Fibroblast of skin of right biceps (primary cell): ENCODE data around the gene CATSPER4.

Experiments
- DNase-seq: peaks from one replicate; pipeline ENCODE4 v3.0.0-alpha.2; 2013

CATSPER4 gene

GRCh38 chr1:26164861-26165842 lies 25.2 kb upstream of the CATSPER4 start:
- DNase-seq, result no peak

DNA sequence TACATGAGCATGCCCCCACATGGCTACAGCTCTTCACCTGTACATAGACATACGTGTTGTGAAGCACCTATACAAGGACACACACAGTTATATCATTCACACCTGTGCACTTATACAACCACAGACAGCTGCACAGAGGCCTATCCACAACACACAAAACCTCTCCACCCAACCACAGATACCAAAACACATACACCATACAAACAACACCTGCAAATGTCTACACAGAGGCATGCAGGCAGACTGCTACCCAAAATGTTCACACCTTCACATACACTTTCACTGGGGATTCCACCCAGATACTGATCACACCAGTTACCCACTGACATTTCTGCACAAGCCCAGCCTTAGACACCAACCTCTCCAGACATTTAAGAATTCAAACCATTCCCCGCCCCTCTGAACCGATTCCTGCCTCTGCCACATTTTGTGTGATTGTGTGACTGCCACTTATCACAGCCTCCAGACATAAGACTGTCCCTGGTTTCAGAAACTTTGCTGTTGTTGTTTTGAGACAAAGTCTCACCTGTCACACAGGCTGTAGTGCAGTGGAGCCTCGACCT lies 23.6 kb upstream of the CATSPER4 start:
- no peak for DNase-seq

GRCh38 chr1:26168410-26169197 lies 21.8 kb upstream of the CATSPER4 start, which contains the start of gene C1orf232:
Gene C1orf232, minus strand, starts transcription at chr1:26168963. Its CDS starts 464 bp downstream, at chr1:26168499.
- DNase-seq, result no peak

- no peak for DNase-seq
Measured at GRCh38 chr1:26169198-26169554, 21.2 kb upstream of the CATSPER4 start.

GRCh38 chr1:26169669-26170471 lies 20.5 kb upstream of the CATSPER4 start, which contains the start of gene ZNF593:
Gene ZNF593, plus strand, starts transcription at chr1:26169908. Its CDS starts 76 bp downstream, at chr1:26169984.
- DNase-seq, result peak; percentile 88

DNA sequence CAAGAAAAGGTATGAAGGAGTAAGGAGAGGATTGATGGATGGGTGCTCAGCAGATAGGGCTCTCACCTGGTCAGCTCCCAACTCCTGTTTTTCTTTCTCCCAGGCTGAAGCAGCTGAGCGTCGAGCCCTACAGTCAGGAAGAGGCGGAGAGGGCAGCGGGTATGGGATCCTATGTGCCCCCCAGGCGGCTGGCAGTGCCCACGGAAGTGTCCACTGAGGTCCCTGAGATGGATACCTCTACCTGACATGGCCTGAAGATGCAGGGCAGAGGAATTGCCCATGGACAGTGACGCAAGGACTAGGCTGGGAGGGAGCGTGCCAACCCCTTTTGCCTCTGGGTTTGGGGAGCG lies 20.0 kb upstream of the CATSPER4 start:
- DNase-seq, result no peak

GRCh38 chr1:26171084-26172072 lies 19.0 kb upstream of the CATSPER4 start, which contains the start of gene ZNF593OS:
Gene ZNF593OS, minus strand, starts transcription at chr1:26171832. Its CDS starts 171 bp downstream, at chr1:26171661.
- no peak for DNase-seq

DNA sequence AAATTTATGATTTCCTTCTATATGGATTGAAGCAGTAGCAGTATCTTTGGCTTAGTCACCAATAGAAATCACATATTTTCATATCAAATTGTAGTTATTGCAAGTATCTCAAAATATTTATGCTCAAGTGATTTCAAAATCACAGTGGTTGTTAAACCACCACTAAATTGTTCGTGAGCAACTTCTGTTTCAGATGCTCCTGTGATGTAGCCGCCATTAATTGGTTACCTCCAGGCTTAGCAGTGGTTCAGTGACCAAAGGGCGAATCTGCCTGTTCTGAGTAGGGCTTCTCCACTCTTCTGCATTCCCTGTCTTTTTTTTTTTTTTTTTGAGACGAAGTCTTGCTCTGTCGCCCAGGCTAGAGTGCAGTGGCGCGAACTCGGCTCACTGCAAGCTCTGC lies 15.1 kb upstream of the CATSPER4 start:
- DNase-seq, result no peak

GRCh38 chr1:26177182-26177684 lies 13.2 kb upstream of the CATSPER4 start, which contains the start of gene CNKSR1:
Gene CNKSR1, plus strand, starts transcription at chr1:26177491. Its CDS starts 57 bp downstream, at chr1:26177548.
- DNase-seq, result no peak

DNA sequence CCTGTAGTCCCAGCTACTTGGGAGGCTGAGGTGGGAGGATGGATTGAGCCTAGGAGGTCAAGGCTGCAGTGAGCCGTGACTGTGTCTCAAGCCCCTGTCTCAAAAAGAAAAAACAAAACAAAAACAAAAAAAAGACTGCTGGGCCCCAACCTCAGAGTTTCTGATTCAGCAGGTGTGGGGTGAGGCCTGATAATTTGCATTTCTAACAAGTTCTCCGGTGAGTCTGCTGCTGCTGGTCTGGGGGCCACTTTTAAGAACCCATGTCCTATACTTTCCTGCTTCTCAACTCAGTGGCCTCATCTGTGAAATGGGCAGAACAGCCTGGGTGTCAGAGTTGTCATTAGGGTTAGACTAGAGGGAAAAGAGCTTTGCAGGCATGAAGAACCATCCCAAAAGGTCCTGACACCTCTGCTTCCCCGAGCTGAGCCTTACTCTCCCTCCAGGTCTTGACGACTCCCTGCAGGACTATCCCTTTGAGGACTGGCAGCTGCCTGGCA lies 10.3 kb upstream of the CATSPER4 start:
- DNase-seq, result no peak

DNA sequence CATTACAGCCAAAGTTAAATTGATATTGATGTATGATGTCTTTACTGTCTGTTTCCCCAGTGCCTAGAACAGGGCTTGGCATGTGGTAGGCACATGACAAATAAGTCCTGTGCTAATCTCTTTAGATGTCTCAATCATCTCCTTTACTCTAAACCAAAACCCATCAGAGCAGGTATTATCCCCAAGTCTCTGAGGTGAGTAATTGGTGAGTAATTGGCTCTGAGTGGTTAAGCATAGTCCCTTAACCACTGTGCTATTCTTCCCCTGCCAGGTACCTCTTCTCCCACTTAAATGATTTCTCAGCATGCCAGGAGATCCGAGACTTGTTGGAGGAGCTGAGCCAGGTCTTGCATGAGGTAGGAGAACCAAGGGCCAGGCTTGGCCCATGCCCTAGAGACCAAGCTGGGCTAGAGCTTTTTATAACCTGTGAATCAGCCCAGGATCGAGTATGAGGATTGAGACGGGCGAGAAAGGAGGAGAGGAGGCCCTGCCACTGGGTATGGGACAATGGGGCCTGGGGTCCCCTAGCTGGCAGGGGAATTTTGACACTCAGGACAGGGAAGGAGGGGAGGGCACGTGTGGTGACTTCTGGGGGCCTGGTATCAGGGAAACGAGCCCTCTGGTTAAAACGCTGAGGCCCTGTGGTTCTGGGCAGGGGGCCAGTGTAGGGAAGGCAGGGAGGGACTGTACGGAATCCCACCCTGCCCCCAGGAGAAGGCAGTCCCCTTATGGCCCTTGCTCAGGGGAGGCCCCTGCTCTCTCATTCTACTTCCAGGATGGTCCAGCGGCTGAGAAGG lies 8.6 kb upstream of the CATSPER4 start:
- DNase-seq, result no peak

GRCh38 chr1:26182383-26182696 lies 8.1 kb upstream of the CATSPER4 start:
- DNase-seq, result no peak

DNA sequence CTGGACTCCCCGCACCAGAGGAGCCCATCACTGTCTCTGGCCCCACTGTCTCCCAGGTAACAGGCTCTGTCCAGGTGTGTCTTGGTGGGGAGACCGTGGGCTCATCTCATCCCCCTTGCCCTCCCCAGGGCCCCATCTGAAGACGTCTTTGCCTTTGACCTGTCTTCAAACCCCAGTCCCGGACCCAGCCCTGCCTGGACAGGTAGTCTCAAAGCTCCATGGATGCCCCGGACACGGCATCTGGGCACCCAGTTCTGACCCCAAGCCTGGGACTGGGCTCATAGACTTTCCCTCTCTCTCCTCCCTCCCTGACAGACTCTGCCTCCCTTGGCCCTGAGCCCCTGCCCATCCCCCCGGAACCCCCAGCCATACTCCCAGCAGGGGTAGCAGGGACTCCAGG lies 6.3 kb upstream of the CATSPER4 start:
- no peak for DNase-seq

- no peak for DNase-seq
Measured at GRCh38 chr1:26184883-26185282, 5.5 kb upstream of the CATSPER4 start.

DNA sequence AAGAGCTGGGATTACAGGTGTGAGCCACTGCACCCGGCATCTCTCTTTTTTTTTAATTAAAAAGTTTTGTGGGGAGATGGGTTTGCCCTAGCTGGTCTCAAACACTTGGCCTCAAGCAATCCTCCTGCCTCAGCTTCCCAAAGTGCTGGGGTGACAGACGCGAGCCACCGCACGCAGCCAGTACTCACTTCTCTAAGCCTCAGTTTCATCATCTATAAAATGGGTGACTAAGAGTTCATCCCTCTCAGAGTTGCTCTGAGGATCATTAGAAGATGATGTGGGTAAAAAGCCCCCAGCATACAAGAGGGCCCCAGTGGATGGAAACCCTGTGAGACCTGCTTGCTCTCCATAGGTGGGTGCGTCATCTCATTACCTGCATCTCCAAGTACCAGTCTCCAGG lies 2.5 kb upstream of the CATSPER4 start:
- DNase-seq, result no peak

DNA sequence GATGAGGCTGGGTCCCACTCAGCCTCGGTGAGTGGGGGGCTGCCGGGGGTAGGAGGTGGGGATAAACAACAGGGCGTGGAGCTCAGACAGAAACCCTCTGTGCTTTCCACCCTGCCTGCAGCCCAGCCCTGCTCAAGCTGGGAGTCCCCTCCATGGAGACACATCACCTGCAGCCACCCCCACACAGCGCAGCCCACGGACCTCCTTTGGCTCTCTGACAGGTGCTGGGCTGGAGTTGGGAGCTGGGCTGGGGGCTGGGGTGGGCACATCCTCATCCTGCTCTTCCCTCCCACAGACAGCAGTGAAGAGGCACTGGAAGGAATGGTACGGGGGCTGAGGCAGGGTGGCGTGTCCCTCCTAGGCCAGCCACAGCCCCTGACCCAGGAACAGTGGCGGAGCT lies 1.9 kb upstream of the CATSPER4 start:
- DNase-seq, result no peak

DNA sequence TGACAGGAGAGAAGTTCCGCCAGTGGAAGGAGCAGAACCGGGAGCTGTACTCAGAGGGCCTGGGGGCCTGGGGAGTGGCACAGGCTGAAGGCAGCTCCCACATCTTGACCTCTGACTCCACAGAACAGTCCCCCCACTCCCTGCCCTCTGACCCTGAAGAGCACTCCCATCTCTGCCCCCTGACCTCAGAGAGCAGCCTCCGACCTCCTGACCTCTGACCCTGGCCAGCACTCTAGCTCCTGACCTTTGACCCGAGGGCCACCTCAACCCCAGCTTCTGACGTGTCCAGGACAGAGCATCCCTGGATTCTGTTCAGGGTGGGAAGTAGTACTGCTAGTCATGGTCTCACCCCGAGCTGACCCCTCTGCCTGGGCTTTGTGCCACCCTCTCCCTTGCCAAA lies 1.1 kb upstream of the CATSPER4 start:
- DNase-seq, result no peak

DNA sequence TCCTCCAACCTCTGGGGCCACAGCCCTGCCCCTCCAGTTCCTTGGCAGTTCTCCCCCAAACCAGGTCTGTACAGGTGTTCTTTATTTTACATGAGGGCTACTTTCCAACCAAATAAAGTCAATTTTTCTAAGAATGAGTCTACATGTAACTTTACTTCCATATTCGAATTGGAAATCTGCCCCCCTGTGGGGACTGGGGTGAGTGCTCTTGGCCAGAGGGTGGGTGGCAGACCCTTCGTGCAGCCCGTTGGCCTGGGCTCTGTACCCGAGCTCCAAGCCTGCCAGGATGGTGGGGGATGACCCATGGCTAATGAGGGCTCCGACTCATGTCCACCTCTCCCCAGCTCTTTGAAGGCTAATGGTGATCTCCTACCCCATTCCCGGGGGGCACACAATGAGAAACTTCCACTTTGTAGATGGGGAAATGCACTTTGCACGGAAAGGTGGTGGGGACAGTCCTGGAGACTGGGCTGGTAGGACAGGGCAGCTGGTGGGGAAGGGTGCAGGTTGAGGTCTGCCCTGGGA lies 589 bp upstream of the CATSPER4 start:
- no peak for DNase-seq

GRCh38 chr1:26191739-26192138 lies 1.3 kb downstream of the CATSPER4 start:
- no peak for DNase-seq

GRCh38 chr1:26195805-26196204 lies 5.4 kb downstream of the CATSPER4 start:
- DNase-seq, result no peak
